D721Med (cell line): ENCODE results near the gene FAM120A.

ENCODE experiments used
- DNase-seq: peaks from one replicate; pipeline ENCODE4 v3.0.0; 2011; ENCODE audit warnings: low spot score; ENCODE audit not compliant: insufficient read length
- FAIRE-seq: peaks from 2 replicates; lab custom pipeline; 2011; peaks lifted over from hg19 to GRCh38; lab: Jason Lieb, UNC
- CTCF ChIP-seq: IDR thresholded peaks from 2 replicates; pipeline ENCODE4 v1.5.1; 2012; ENCODE audit warnings: mild to moderate bottlenecking, control low read depth; ENCODE audit not compliant: insufficient read depth; ENCODE audit errors: missing control alignments

The FAM120A gene

GRCh38 chr9:93458712-93459111 is 7.2 kb downstream of the FAM120A start:
- no peak for FAIRE-seq
- DNase-seq, result no peak
- TF ChIP-seq CTCF, result no peak

- DNase-seq (no peak), FAIRE-seq (no peak)
Measured at GRCh38 chr9:93459432-93459847, 8.0 kb downstream of the FAM120A start.

GRCh38 chr9:93460689-93461413 is 9.4 kb downstream of the FAM120A start:
- no peak for FAIRE-seq
- DNase-seq, result no peak
- no peak for TF ChIP-seq CTCF

More at GRCh38 chr9:93459432-93459847, 8.0 kb downstream of the FAM120A start:
- TF ChIP-seq CTCF, result no peak

- FAIRE-seq (no peak), DNase-seq (no peak)
- no peak for TF ChIP-seq CTCF
Measured at GRCh38 chr9:93461414-93461743, 9.9 kb downstream of the FAM120A start.

GRCh38 chr9:93461821-93462220 is 10.3 kb downstream of the FAM120A start:
- FAIRE-seq (no peak), DNase-seq (no peak)
- no peak for TF ChIP-seq CTCF

- no peak for DNase-seq
- no peak for TF ChIP-seq CTCF
- no peak for FAIRE-seq
Measured at GRCh38 chr9:93463638-93464248, 12.3 kb downstream of the FAM120A start.

- FAIRE-seq (no peak), DNase-seq (no peak)
Measured at GRCh38 chr9:93464395-93464794, 12.9 kb downstream of the FAM120A start.

More at GRCh38 chr9:93464395-93464794, 12.9 kb downstream of the FAM120A start:
- no peak for TF ChIP-seq CTCF
